Activated CD4-positive, alpha-beta memory T cell treated with anti-CD3 and anti-CD28 coated beads, Interleukin-2, amount 10 ng/mL, durations not matched to agents 7 days and 5 days (primary cell): Measurements from ENCODE around the gene HTT. TPM values are rescaled to one million over a fixed set of nuclear protein-coding genes. Genes with fewer than 3 reads are reported as not detected.
A peak's percentile ranks its signal among the peaks of the same experiment; 100 is the strongest.

ENCODE experiments used
- CTCF ChIA-PET: fragments of 350-600 bp; sonication (Branson Sonifier 250); formaldehyde crosslinking; loops from one replicate; lab custom pipeline; 2021; ENCODE audit warnings: antibody characterized with exemption, inconsistent platforms; lab: Charles Lee
- POLR2A ChIA-PET: fragments of 350-600 bp; sonication (Branson Sonifier 250); formaldehyde crosslinking; loops from one replicate; lab custom pipeline; 2021; ENCODE audit warnings: antibody characterized with exemption; lab: Charles Lee
- DNase-seq: peaks from one replicate; pipeline ENCODE4 v3.0.0-alpha.2; 2020
- H3K27ac Mint-ChIP-seq: one replicate; pipeline ENCODE4 v1.8.0; 2021; ENCODE audit warnings: mild to moderate bottlenecking, mixed read lengths
- H3K27me3 Mint-ChIP-seq: one replicate; pipeline ENCODE4 v1.8.0; 2021; ENCODE audit warnings: mixed read lengths
- H3K36me3 Mint-ChIP-seq: one replicate; pipeline ENCODE4 v1.8.0; 2021; ENCODE audit warnings: low read depth, mixed read lengths
- H3K4me1 Mint-ChIP-seq: one replicate; pipeline ENCODE4 v1.8.0; 2021; ENCODE audit warnings: mixed read lengths
- H3K4me3 Mint-ChIP-seq: one replicate; pipeline ENCODE4 v1.8.0; 2021; ENCODE audit warnings: mild to moderate bottlenecking, mixed read lengths
- H3K9me3 Mint-ChIP-seq: one replicate; pipeline ENCODE4 v1.8.0; 2021; ENCODE audit warnings: mixed read lengths
- total RNA-seq, 2 experiments: library from RNA; stranded (reverse); gene quantifications; one replicate each; pipeline ENCODE4 v1.2.3, GENCODE V29; 2021

Gene HTT
- total RNA-seq, 2 experiments from 2014 or later: 50.7 to 54.9 TPM

DNA sequence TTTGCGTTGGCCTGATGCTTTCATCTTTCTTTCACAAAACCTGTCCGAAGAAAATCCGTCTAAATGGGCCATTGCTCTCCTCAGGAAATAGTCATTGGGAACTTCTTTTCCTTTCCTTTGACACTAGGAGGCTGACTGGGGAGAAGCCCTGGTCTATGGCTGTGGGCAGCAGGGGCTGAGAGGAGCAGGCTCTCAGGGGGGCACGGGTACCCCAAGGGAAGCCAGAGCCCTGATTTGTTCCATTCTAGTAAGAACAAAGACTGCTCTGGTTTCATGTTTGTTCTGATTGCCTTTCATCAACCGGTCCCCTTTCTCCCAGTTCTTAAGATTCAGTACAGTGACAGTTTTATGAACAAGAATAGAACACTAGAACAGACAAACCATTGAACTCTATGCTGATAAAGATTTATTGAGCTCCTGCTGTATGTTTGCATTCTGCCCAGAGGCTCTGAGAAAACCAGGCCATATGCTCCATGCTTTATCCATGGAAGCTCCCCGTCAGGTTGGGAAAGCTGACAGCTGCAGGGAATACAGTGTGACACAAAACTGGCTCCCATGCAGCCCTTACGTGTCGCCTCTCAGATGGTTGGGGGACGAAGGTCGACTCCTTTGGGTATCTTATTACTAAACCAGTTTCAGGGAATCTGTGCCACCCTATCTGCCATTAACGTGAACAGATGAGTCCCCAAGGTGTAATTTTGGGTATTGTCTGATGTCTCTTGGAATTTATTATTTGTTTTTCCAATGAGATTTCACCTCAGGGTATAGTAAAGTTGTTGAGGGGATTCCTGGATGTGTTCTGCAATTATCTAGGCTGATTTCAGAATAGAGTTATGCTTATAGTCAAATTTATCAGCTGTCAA is 102.1 kb downstream of the HTT start:
- CTCF ChIA-PET: no interaction called here
- no peaks in the 10 kb centered on the region for H3K27me3 Mint-ChIP-seq
- POLR2A ChIA-PET: no interaction called here
- no peak for DNase-seq
- peaks cover 52% of the 10 kb centered on the region for H3K36me3 Mint-ChIP-seq
- no peaks in the 10 kb centered on the region for H3K4me1 Mint-ChIP-seq
- no peaks in the 10 kb centered on the region for H3K9me3 Mint-ChIP-seq
- no peak overlapping the region for H3K27ac Mint-ChIP-seq
- H3K4me3 Mint-ChIP-seq: no peak overlapping the region

GRCh38 chr4:3177426-3177825 is 102.9 kb downstream of the HTT start:
- Mint-ChIP-seq H3K4me1 (no peaks in the 10 kb centered on the region), H3K4me3 (no peak overlapping the region), H3K27me3 (no peaks in the 10 kb centered on the region), H3K27ac (no peak overlapping the region), H3K9me3 (no peaks in the 10 kb centered on the region), H3K36me3 (peaks cover 50% of the 10 kb centered on the region)
- ChIA-PET CTCF (no interaction called here), POLR2A (no interaction called here)
- no peak for DNase-seq

GRCh38 chr4:3177905-3178304 is 103.4 kb downstream of the HTT start:
- no peak for DNase-seq
- Mint-ChIP-seq H3K27ac (no peak overlapping the region), H3K9me3 (no peaks in the 10 kb centered on the region), H3K4me1 (no peaks in the 10 kb centered on the region), H3K4me3 (no peak overlapping the region), H3K27me3 (no peaks in the 10 kb centered on the region), H3K36me3 (peaks cover 46% of the 10 kb centered on the region)
- ChIA-PET POLR2A (no interaction called here), CTCF (no interaction called here)

- POLR2A ChIA-PET: no interaction called here
- Mint-ChIP-seq H3K4me3 (no peak overlapping the region), H3K27me3 (no peaks in the 10 kb centered on the region), H3K9me3 (no peaks in the 10 kb centered on the region), H3K27ac (no peak overlapping the region), H3K4me1 (no peaks in the 10 kb centered on the region), H3K36me3 (peaks cover 43% of the 10 kb centered on the region)
- no peak for DNase-seq
- CTCF ChIA-PET: no interaction called here
Measured at GRCh38 chr4:3178351-3178750, 103.9 kb downstream of the HTT start.

- POLR2A ChIA-PET: no interaction called here
- H3K27ac Mint-ChIP-seq: no peak overlapping the region
Measured at GRCh38 chr4:3179126-3179706, 104.7 kb downstream of the HTT start.

GRCh38 chr4:3183008-3183407 is 108.5 kb downstream of the HTT start:
- Mint-ChIP-seq H3K36me3 (peaks cover 48% of the 10 kb centered on the region), H3K4me3 (no peak overlapping the region), H3K27me3 (no peaks in the 10 kb centered on the region), H3K4me1 (no peaks in the 10 kb centered on the region), H3K9me3 (no peaks in the 10 kb centered on the region), H3K27ac (no peak overlapping the region)
- CTCF ChIA-PET: interaction anchor here (1.1 kb wide), 1 partner anchor 298 kb away, joined by 3 read pairs; no protein-coding TSS in a partner anchor
- POLR2A ChIA-PET: no interaction called here
- no peak for DNase-seq

More at GRCh38 chr4:3179126-3179706, 104.7 kb downstream of the HTT start:
- H3K4me3 Mint-ChIP-seq: no peak overlapping the region
- H3K9me3 Mint-ChIP-seq: no peaks in the 10 kb centered on the region
- H3K4me1 Mint-ChIP-seq: no peaks in the 10 kb centered on the region
- DNase-seq: no peak
- peaks cover 51% of the 10 kb centered on the region for H3K36me3 Mint-ChIP-seq
- H3K27me3 Mint-ChIP-seq: no peaks in the 10 kb centered on the region
- CTCF ChIA-PET: no interaction called here

- Mint-ChIP-seq H3K27ac (peak overlapping the region; percentile 42), H3K4me1 (peaks cover 4% of the 10 kb centered on the region), H3K4me3 (no peak overlapping the region), H3K36me3 (peaks cover 48% of the 10 kb centered on the region), H3K27me3 (no peaks in the 10 kb centered on the region), H3K9me3 (no peaks in the 10 kb centered on the region)
- DNase-seq: no peak
- POLR2A ChIA-PET: no interaction called here
- CTCF ChIA-PET: no interaction called here
Measured at GRCh38 chr4:3184725-3185124, 110.2 kb downstream of the HTT start.

DNA sequence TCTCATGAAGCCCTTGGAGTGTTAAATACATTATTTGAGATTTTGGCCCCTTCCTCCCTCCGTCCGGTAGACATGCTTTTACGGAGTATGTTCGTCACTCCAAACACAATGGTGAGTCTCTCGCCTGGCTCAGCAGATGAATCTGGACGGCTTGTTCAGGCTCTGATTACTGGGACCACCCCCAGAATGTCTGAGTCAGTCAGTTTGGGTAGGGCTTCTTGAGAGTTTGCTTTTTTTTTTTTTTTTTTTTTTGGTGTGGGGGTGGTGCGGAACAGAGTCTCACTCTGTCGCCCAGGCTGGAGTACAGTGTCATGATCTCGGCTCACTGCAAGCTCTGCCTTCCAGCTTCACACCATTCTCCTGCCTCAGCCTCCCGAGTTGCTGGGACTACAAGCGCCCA is 112.1 kb downstream of the HTT start:
- Mint-ChIP-seq H3K36me3 (peaks cover 54% of the 10 kb centered on the region), H3K9me3 (no peaks in the 10 kb centered on the region), H3K27me3 (no peaks in the 10 kb centered on the region), H3K4me3 (no peak overlapping the region), H3K4me1 (peaks cover 9% of the 10 kb centered on the region), H3K27ac (no peak overlapping the region)
- ChIA-PET CTCF (no interaction called here), POLR2A (no interaction called here)
- DNase-seq: no peak

GRCh38 chr4:3188118-3188517 is 113.6 kb downstream of the HTT start:
- H3K4me1 Mint-ChIP-seq: peaks cover 24% of the 10 kb centered on the region
- ChIA-PET POLR2A (no interaction called here), CTCF (no interaction called here)
- peaks cover 54% of the 10 kb centered on the region for H3K36me3 Mint-ChIP-seq
- H3K27me3 Mint-ChIP-seq: no peaks in the 10 kb centered on the region
- no peak overlapping the region for H3K4me3 Mint-ChIP-seq
- DNase-seq: no peak
- H3K9me3 Mint-ChIP-seq: no peaks in the 10 kb centered on the region
- H3K27ac Mint-ChIP-seq: no peak overlapping the region

DNA sequence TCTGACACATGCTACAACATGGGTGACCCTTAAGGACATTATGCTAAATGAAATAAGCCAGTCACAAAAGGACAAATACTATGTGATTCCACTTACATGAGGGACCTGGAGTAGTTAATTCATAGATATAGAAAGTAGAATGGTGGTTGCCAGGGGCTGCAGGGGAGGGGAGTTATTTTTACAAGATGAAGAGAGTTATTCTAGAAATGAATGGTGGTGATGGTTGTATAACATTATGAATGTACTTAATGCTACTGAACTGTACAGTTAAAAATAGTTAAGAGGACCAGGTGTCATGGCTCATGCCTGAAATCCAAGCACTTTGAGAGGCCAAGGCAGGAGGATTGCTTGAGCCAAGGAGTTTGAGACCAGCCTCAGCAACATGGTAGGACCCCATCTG is 115.0 kb downstream of the HTT start:
- Mint-ChIP-seq H3K9me3 (no peaks in the 10 kb centered on the region), H3K4me1 (peaks cover 34% of the 10 kb centered on the region), H3K27me3 (no peaks in the 10 kb centered on the region), H3K36me3 (peaks cover 42% of the 10 kb centered on the region), H3K27ac (peak overlapping the region; percentile 47), H3K4me3 (no peak overlapping the region)
- no peak for DNase-seq
- ChIA-PET CTCF (no interaction called here), POLR2A (no interaction called here)

- CTCF ChIA-PET: interaction anchor here (1.1 to 4.8 kb wide), 4 partner anchors 12 to 253 kb away, joined by 3 to 52 read pairs (median 4); no protein-coding TSS in a partner anchor
- peaks cover 41% of the 10 kb centered on the region for H3K36me3 Mint-ChIP-seq
- no peaks in the 10 kb centered on the region for H3K9me3 Mint-ChIP-seq
Measured at GRCh38 chr4:3190549-3190948, 116.1 kb downstream of the HTT start.

GRCh38 chr4:3192188-3192587 is 117.7 kb downstream of the HTT start:
- Mint-ChIP-seq H3K4me3 (no peak overlapping the region), H3K9me3 (no peaks in the 10 kb centered on the region), H3K4me1 (peaks cover 59% of the 10 kb centered on the region), H3K36me3 (peaks cover 36% of the 10 kb centered on the region), H3K27ac (peak overlapping the region; percentile 76), H3K27me3 (no peaks in the 10 kb centered on the region)
- DNase-seq: peak; percentile 42
- ChIA-PET POLR2A (interaction anchor here (1.3 to 4.1 kb wide), 4 partner anchors 10 to 52 kb away, joined by 3 to 41 read pairs (median 4); no protein-coding TSS in a partner anchor), CTCF (interaction anchor here (0.6 to 4.8 kb wide), 9 partner anchors 10 to 252 kb away, joined by 3 to 52 read pairs (median 5); partner anchors contain the start of gene MSANTD1)

More at GRCh38 chr4:3190549-3190948, 116.1 kb downstream of the HTT start:
- H3K4me1 Mint-ChIP-seq: peaks cover 44% of the 10 kb centered on the region
- POLR2A ChIA-PET: interaction anchor here (4.1 kb wide), 1 partner anchor 11 kb away, joined by 41 read pairs; no protein-coding TSS in a partner anchor
- H3K27ac Mint-ChIP-seq: no peak overlapping the region
- no peak for DNase-seq
- no peaks in the 10 kb centered on the region for H3K27me3 Mint-ChIP-seq
- H3K4me3 Mint-ChIP-seq: no peak overlapping the region

DNA sequence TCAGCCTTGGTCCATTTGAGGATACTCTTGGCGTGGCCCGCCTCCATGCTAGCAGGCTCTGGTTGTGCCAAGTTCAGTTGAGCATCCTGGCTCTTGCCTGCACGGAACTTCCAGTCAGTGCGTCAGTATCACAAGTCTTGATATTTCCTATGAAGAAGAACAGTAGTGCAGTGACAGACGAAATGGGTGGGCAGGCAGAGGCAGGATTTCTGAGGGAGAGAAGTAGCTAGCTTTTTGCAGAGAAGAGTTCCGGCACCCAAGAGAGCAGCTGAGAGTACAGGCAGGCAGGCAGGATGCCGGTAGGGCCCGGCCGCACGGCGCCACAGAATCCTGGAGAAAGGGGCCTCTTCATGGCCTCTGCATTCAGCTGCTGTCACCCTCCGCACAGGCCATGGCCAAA is 118.3 kb downstream of the HTT start:
- peak overlapping the region; percentile 76 for H3K27ac Mint-ChIP-seq
- no peak overlapping the region for H3K4me3 Mint-ChIP-seq
- peaks cover 66% of the 10 kb centered on the region for H3K4me1 Mint-ChIP-seq
- peaks cover 35% of the 10 kb centered on the region for H3K36me3 Mint-ChIP-seq
- H3K27me3 Mint-ChIP-seq: no peaks in the 10 kb centered on the region
- no peaks in the 10 kb centered on the region for H3K9me3 Mint-ChIP-seq
- peak; percentile 34 for DNase-seq
- CTCF ChIA-PET: interaction anchor here (1.0 to 4.8 kb wide), 12 partner anchors 10 to 251 kb away, joined by 3 to 52 read pairs (median 4); partner anchors contain the start of gene MSANTD1
- POLR2A ChIA-PET: interaction anchor here (1.3 to 4.1 kb wide), 4 partner anchors 9 to 52 kb away, joined by 3 to 41 read pairs (median 4); no protein-coding TSS in a partner anchor
